Right cardiac atrium (tissue), 5 donors: ENCODE results near the gene FNIP2. TPM values are rescaled to one million over a fixed set of nuclear protein-coding genes. Genes with fewer than 3 reads are reported as not detected.

ENCODE experiments used
- ATAC-seq, 2 donors: fragments of 200-7000 bp; cut with Tn5 transposase; one replicate each; pipeline versions ENCODE4 v1.8.0 to v1.9.1; 2020; ENCODE audit warnings: moderate library complexity in 2 of 2, mild to moderate bottlenecking in 1 of 2
- DNase-seq, 3 donors: peaks; one replicate each; pipeline ENCODE4 v3.0.0-alpha.2; 2020
- H3K27ac ChIP-seq: one replicate; pipeline ENCODE4 v1.5.1; 2013; ENCODE audit warnings: mild to moderate bottlenecking, low read length, control low read depth, moderate library complexity
- H3K27me3 ChIP-seq: one replicate; pipeline ENCODE4 v1.6.1; 2013; ENCODE audit not compliant: control insufficient read depth, insufficient read depth
- H3K4me1 ChIP-seq: one replicate; pipeline ENCODE4 v1.6.1; 2013; ENCODE audit warnings: low read length; ENCODE audit not compliant: control insufficient read depth, insufficient read depth
- H3K4me3 ChIP-seq: one replicate; pipeline ENCODE4 v1.5.1; 2013; ENCODE audit warnings: low read length, control low read depth
- H3K9me3 ChIP-seq: one replicate; pipeline ENCODE4 v1.6.1; 2013; ENCODE audit warnings: low read length; ENCODE audit not compliant: control insufficient read depth
- WGBS: extraction: QIAGEN DNeasy Blood & Tissue Kit; methylation state at CpG from one replicate; pipeline ENCODE4 v1.1.7; 2013; 5-methylcytosine and 5-hydroxymethylcytosine counted together
- intact Hi-C, 4 donors: fragments of 100-400 bp; cut with DNase I; formaldehyde crosslinking; loops; one replicate each; pipeline versions ENCODE4 v1.11.0 to v1.14.0; 2022 to 2023
- polyA plus RNA-seq: library from polyadenylated mRNA; stranded (reverse); fragments of 200-250 nt; gene quantifications from one replicate; pipeline ENCODE4 v1.2.3, GENCODE V29; 2013
- total RNA-seq, 4 donors: library from RNA; stranded (reverse); fragmentation: NEBNext Ultra II Directional; extraction: Animal tissue kit (Norgen Biotek cat#: 25700); gene quantifications; one replicate each; pipeline ENCODE4 v1.2.1, GENCODE V29; 2021
- donor health status: healthy with polysubstance abuse.
- donor health status: DM: no; HTN: yes; CAD: no.
- donor health status: DM: no; HTN: no; CAD: no.
- donor health status: DM: no; HTN: yes; CAD: no; lungs with severe emphysema.
- donor health status: DM: yes; HTN: yes; CAD: no.

FNIP2 gene
- total and polyA plus RNA-seq, 5 donors = 16.4 to 59.5 (median 46.3) TPM

DNA sequence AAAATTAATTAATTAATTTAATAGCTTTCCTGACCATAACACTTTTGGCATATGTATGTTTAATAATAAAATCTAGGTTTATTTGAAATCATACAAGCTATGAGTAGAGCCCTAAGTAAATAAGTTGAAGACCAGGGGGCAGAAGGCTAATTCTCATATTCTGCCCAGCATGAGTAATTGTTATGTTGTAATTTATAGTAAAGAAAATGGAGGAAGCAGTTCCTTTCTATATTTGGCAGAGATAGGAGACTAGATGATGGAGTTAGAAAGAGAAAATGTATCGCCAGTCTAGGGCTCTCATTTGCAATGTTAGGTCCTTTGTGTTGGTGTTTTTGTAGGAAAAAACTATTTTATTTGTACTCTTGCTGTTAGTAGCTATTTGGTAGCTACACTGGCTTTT, 89.1 kb downstream of the FNIP2 start:
- Histone ChIP-seq H3K27me3 (no peaks in the 10 kb centered on the region), H3K4me1 (no peaks in the 10 kb centered on the region), H3K4me3 (no peak overlapping the region), H3K9me3 (no peaks in the 10 kb centered on the region), H3K27ac (no peak overlapping the region)
- DNase-seq = no peak
- intact Hi-C loops = loop anchor here in 3 of 4 donors (5.0 to 10.0 kb wide), 3 partner anchors 317 to 587 kb away; no protein-coding TSS in a partner anchor
- ATAC-seq = no peak
- 85% methylated on average over 1 of the region's 1 CpG for WGBS

DNA sequence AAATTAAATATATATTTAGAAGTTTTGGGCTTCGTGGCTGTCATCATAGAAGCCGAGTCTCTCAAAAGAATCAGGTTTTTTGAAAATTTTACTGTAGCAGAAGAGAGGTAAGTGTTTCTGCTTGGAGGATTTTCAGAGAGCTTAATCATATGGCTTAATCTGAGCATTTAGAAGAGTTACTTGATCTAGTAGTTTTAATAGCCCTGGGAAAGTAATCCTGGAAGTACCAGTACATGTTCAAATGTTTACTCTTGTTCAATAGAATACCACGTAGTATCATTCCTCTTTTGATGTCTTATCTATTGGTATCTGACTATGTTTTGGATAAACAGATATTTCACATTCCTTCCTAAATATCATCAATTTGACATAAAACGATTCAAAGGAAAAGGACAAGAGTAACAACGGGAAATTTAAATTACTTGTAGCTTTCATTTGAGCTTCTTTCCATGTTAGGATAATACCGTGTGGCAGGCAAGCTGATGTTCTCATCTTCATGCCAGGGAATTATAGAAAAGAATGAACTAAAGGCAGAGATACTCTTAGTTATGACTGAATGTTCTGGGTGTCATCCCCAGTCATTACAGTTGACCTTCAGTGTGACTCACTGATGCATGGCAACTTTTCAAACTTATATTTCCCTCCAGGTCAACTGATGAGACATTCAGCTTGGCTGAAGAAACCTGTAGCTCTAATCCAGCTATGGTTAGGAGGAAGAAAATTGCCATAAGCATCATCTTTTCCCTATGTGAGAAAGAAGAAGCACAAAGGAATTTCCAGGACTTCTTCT, 89.8 kb downstream of the FNIP2 start:
- 87% methylated on average over 6 of the region's 6 CpGs for WGBS

DNA sequence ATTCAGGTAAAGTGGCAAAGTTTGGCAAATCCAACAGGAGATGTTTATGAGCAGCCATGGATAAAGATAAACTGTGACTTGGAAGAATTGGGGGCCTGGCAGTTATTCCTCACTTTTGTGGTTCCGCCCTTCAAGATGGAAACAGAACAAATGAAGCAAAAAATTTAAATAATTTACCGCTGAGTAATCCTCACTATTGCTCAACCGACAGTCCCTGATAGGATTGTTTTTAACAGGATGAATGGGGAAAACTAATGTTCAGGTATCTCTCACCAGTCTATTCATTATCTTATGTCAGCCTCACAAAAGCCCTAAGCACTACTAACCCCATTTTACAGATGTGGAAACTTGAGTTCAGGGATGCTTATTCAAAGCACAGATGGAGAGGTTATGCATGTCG, 90.8 kb downstream of the FNIP2 start:
- no peaks in the 10 kb centered on the region for H3K4me1 ChIP-seq
- 97% methylated on average over 4 of the region's 4 CpGs for WGBS
- no peaks in the 10 kb centered on the region for H3K9me3 ChIP-seq
- ATAC-seq (no peak), DNase-seq (no peak)
- H3K4me3 ChIP-seq = no peak overlapping the region
- intact Hi-C loops = loop anchor here (5.0 to 10.0 kb wide), 4 partner anchors 315 to 585 kb away; no protein-coding TSS in a partner anchor
- H3K27ac ChIP-seq = no peak overlapping the region
- H3K27me3 ChIP-seq = no peaks in the 10 kb centered on the region

More for the DNA sequence above, 89.8 kb downstream of the FNIP2 start:
- no peaks in the 10 kb centered on the region for H3K27me3 ChIP-seq
- ATAC-seq = no peak
- no peak overlapping the region for H3K27ac ChIP-seq
- no peaks in the 10 kb centered on the region for H3K9me3 ChIP-seq
- no peaks in the 10 kb centered on the region for H3K4me1 ChIP-seq
- no peak for DNase-seq
- no peak overlapping the region for H3K4me3 ChIP-seq
- intact Hi-C loops = loop anchor here in 3 of 4 donors (5.0 to 10.0 kb wide), 3 partner anchors 316 to 586 kb away; no protein-coding TSS in a partner anchor

DNA sequence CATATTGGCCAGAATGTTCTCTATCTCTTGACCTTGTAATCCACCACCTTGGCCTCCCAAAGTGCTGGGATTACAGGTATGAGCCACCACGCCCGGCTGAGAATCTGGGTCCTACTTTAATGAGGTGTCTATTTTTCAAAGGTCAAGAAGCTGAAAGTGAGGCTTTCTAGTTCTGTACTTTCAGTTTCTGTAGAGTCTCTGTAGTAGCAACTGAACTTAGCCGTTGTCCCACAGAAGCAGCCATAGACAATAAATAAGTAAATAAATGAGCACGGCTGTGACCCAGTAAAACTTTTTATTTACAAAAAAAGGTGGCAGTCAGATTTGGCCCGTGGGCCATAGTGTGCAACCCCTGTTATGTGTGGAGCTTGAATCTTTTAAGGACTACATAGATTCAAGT, 92.0 kb downstream of the FNIP2 start:
- ATAC-seq (no peak), DNase-seq (no peak)
- Histone ChIP-seq H3K4me3 (no peak overlapping the region), H3K4me1 (no peaks in the 10 kb centered on the region), H3K27me3 (no peaks in the 10 kb centered on the region), H3K9me3 (no peaks in the 10 kb centered on the region), H3K27ac (no peak overlapping the region)
- WGBS = 90% methylated on average over 5 of the region's 5 CpGs
- intact Hi-C loops = loop anchor here in 2 of 4 donors (10.0 kb wide), 2 partner anchors 334 to 584 kb away; no protein-coding TSS in a partner anchor

DNA sequence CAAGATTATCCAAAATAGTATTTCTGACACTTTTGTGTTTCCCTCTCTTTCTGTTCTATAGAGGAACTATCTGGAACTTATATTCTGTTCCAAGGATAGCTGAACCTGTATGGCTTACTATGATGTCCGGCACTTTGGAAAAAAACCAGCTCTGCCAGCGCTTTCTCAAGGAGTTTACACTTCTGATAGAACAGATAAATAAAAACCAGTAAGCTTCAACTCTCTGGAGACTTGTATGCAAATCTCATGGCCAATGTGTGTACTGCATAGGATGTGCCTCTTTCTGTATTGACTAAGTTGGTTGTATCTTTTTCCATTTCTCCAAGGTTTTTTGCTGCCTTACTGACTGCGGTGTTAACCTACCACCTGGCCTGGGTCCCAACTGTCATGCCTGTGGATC, 92.5 kb downstream of the FNIP2 start:
- H3K27ac ChIP-seq = no peak overlapping the region
- H3K4me1 ChIP-seq = no peaks in the 10 kb centered on the region
- H3K9me3 ChIP-seq = no peaks in the 10 kb centered on the region
- DNase-seq = no peak
- H3K27me3 ChIP-seq = no peaks in the 10 kb centered on the region
- WGBS = 91% methylated on average over 3 of the region's 3 CpGs
- no peak overlapping the region for H3K4me3 ChIP-seq
- ATAC-seq = no peak
- intact Hi-C loops = loop anchor here in 2 of 4 donors (10.0 kb wide), 2 partner anchors 334 to 584 kb away; no protein-coding TSS in a partner anchor

DNA sequence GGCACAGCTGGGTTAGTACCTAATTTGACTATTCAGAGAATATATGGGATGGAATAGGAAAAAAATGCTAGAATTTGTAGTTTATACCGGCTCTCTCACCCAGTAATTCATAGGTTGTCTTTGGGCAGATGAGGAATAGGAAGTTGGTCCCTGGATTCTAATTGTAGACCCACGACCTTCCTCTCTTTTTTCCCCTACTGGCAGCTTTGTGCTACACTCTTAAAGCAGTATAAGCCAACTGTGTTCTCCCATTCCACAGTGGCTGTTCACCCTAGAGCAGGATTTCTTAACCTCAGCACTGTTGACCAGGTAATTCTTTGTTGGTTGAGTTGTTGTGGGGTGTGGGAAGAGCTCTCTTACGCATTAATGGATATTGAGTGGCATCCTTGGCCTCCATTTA, 92.9 kb downstream of the FNIP2 start:
- WGBS = 88% methylated on average over 3 of the region's 3 CpGs
- intact Hi-C loops = loop anchor here in 2 of 4 donors (10.0 kb wide), 2 partner anchors 333 to 583 kb away; no protein-coding TSS in a partner anchor
- H3K9me3 ChIP-seq = no peaks in the 10 kb centered on the region
- H3K4me1 ChIP-seq = no peaks in the 10 kb centered on the region
- H3K4me3 ChIP-seq = no peak overlapping the region
- ATAC-seq (no peak), DNase-seq (no peak)
- H3K27me3 ChIP-seq = no peaks in the 10 kb centered on the region
- no peak overlapping the region for H3K27ac ChIP-seq

DNA sequence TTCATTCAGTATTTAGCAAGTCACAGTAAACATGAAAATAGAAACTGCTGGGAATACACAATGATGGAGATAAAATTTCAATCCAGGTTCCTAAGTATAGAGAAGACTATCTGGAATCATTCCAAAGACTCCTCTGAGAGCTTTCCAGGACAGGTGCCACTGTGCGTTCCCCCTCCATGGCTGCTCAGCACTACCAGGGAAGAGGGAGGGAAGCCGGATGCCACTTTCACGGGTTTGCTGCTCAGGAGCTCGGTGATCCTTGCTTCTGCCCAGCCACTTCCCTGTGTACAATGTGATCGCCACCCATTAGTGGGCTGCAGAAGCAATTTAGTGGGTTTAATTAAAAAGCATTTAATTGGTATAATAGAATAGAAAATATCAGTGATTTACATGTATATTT, 94.5 kb downstream of the FNIP2 start:
- WGBS = 88% methylated on average over 5 of the region's 5 CpGs
- no peaks in the 10 kb centered on the region for H3K9me3 ChIP-seq
- H3K4me3 ChIP-seq = no peak overlapping the region
- ATAC-seq (no peak), DNase-seq (no peak)
- H3K27ac ChIP-seq = no peak overlapping the region
- H3K4me1 ChIP-seq = no peaks in the 10 kb centered on the region
- no peaks in the 10 kb centered on the region for H3K27me3 ChIP-seq
- intact Hi-C loops = loop anchor here in 2 of 4 donors (10.0 kb wide), 2 partner anchors 332 to 582 kb away; no protein-coding TSS in a partner anchor

DNA sequence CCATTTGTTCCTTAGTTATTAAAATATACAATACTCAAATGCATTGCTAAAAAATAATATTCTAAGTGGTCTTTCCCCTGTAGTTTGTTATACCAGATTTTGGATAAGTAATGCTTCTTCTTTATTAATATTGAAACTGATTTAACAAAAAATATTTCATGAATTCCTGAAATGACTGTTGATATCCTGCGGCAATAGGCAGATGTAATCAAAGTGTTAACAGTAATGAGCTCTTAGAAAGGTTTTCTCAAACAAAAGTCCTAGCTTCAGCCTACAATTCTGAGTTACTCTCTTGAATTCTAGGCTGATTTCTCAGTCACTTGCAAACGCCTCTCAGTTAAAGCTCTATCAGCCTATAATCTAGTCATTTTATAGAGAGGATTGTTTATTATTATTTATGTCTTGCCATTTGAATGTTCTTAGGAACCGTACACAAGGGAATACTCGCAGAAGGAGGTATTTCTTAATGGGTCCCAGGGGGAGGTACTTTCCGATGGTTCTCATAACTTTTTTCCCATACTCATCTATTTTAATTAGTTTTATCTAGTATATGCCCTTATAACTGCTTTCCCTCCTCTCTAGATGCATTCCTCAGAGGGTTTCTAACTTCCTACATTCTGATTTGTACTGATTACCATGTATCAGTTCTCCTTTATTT, 96.8 kb downstream of the FNIP2 start:
- Histone ChIP-seq H3K27ac (no peak overlapping the region), H3K4me1 (peaks cover 1% of the 10 kb centered on the region), H3K4me3 (no peak overlapping the region), H3K9me3 (no peaks in the 10 kb centered on the region), H3K27me3 (no peaks in the 10 kb centered on the region)
- WGBS = 75% methylated on average over 5 of the region's 5 CpGs
- intact Hi-C loops = loop anchor here in 2 of 4 donors (10.0 kb wide), 2 partner anchors 329 to 579 kb away; no protein-coding TSS in a partner anchor
- DNase-seq = no peak
- ATAC-seq = no peak

DNA sequence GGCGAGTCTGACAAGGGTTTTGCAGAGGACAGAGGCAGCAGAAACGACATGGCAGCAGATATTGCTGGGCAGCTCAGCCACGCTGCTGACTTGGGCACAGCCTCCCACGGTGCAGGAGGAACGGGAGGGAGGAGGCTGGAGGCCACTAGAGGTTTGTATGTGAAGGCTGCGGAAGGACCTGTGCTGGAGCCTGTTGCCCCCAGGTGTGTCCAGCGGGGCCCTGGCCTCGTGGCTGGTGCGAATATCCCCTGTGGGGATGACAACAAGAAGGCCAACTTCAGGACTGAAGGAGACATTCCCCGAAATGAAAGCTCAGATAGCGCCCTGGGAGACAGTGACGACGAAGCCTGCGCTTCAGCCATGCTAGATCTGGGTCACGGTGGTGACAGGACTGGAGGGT, 100.2 kb downstream of the FNIP2 start:
- WGBS = 92% methylated on average over 15 of the region's 15 CpGs
- Histone ChIP-seq H3K4me3 (no peak overlapping the region), H3K27ac (no peak overlapping the region), H3K9me3 (no peaks in the 10 kb centered on the region), H3K27me3 (no peaks in the 10 kb centered on the region), H3K4me1 (peaks cover 3% of the 10 kb centered on the region)
- DNase-seq (no peak), ATAC-seq (peak in 1 of 2 donors; percentile 20)
- intact Hi-C loops = loop anchor here in 2 of 4 donors (10.0 kb wide), 2 partner anchors 326 to 576 kb away; no protein-coding TSS in a partner anchor

DNA sequence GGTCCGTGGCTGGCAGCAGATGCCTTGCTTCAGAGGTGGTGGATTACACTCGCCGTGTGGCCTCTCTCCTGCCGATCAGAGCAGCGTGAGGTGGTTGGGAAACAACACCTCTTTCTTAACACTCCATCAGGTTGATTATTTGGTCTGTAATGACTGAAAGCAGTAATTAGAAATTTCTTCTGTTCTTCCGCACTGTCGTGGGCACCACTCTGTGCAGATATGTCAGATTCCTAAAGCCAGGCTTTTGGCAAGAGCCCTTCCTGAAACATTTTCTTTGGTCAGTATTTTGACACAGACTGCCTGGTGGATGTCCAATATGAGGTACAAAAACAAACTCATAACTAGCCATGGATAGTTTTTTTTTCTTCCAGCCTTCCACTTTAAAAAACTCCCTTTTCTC, 100.9 kb downstream of the FNIP2 start:
- no peak overlapping the region for H3K27ac ChIP-seq
- intact Hi-C loops = loop anchor here in 2 of 4 donors (10.0 kb wide), 2 partner anchors 325 to 575 kb away; no protein-coding TSS in a partner anchor

DNA sequence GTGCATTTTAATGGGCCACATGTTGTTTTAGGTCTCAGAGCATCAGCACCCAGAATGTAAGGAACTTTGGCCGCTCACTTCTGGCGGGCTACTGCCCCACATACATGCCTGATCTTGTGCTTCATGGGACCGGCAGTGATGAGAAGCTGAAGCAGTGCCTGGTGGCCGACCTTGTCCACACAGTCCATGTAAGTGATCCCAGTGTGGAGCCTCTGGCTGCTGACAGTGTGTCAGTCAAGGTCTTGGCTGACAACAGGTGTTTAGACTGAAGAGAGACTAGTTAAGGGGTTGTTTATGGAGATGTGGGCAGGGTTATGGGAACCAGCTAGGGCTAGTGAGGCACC, 101.4 kb downstream of the FNIP2 start:
- Histone ChIP-seq H3K4me1 (peaks cover 3% of the 10 kb centered on the region), H3K9me3 (no peaks in the 10 kb centered on the region), H3K4me3 (no peak overlapping the region), H3K27ac (no peak overlapping the region), H3K27me3 (no peaks in the 10 kb centered on the region)
- intact Hi-C loops = no loop called here
- DNase-seq = no peak
- peak in 1 of 2 donors; percentile 6 for ATAC-seq
- WGBS = 75% methylated on average over 4 of the region's 4 CpGs

More for the DNA sequence above, 100.9 kb downstream of the FNIP2 start:
- H3K27me3 ChIP-seq = no peaks in the 10 kb centered on the region
- H3K9me3 ChIP-seq = no peaks in the 10 kb centered on the region
- ATAC-seq = no peak
- no peak for DNase-seq
- H3K4me1 ChIP-seq = peaks cover 3% of the 10 kb centered on the region
- no peak overlapping the region for H3K4me3 ChIP-seq
- WGBS = 83% methylated on average over 7 of the region's 7 CpGs
